Ishikawa (cell line): ENCODE measurements around the gene SV2C.

ENCODE experiments used
- CREB1 ChIP-seq: IDR thresholded peaks from 2 replicates; pipeline ENCODE4 v1.6.1; 2012; ENCODE audit warnings: low read depth
- TF ChIP-seq, protein P1 (sequence below): IDR thresholded peaks from 2 replicates; pipeline ENCODE4 v1.6.1; 2012

DNA sequence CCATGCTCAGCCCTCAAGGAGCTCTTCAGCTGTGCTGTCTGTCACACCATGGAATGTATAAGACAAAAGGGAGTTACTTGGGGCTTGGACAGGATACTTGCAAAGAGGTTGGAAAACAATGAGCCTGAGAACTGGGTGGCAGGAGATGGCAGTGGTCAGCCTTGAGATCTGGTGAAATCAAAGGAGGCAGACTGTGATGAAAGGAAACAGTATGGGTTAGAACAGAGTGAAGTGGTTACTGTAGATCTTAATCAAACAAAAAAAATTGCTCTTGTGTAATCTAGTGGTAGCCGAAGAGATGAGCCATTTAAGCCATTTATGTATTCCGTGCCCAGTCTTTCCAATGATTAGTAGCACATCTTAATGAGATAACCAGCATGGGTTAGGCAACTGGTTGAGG lies 142.2 kb downstream of the SV2C start:
- no peak for TF ChIP-seq CREB1
- TF ChIP-seq, protein P1, sequence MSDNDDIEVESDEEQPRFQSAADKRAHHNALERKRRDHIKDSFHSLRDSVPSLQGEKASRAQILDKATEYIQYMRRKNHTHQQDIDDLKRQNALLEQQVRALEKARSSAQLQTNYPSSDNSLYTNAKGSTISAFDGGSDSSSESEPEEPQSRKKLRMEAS = no peak
